Lower leg skin (tissue), 4 donors: ENCODE results near the gene EPHB2. TPM values are rescaled to one million over a fixed set of nuclear protein-coding genes. Genes with fewer than 3 reads are reported as not detected.

Experiments used
- DNase-seq, 2 donors: peaks; one replicate each; pipeline ENCODE4 v3.0.0-alpha.2; 2019; ENCODE audit warnings: low spot score in 2 of 2
- H3K4me3 ChIP-seq: fragments of 200-600 bp; sonication (generic); 2 replicates; pipeline ENCODE4 v1.5.1; 2017; ENCODE audit warnings: mild to moderate bottlenecking, low read depth; ENCODE audit not compliant: poor library complexity, severe bottlenecking
- CTCF ChIP-seq, 3 donors: fragments of 450-650 bp; IDR thresholded peaks; one replicate each; pipeline ENCODE4 v1.5.1; 2016; ENCODE audit warnings: antibody characterized with exemption in 3 of 3, mild to moderate bottlenecking in 3 of 3, moderate library complexity in 2 of 3
- POLR2A ChIP-seq, 2 donors: fragments of 450-650 bp; IDR thresholded peaks; one replicate each; pipeline ENCODE4 v1.6.1; 2016 to 2017; ENCODE audit warnings: antibody characterized with exemption in 2 of 2, mild to moderate bottlenecking in 1 of 2, moderate library complexity in 1 of 2
- WGBS, 2 donors: methylation state at CpG; one replicate each; pipeline ENCODE4 v1.1.5; 2018; 5-methylcytosine and 5-hydroxymethylcytosine counted together
- intact Hi-C: fragments of 100-400 bp; cut with DNase I; formaldehyde crosslinking; loops from one replicate; pipeline ENCODE4 v1.15.0; 2023; ENCODE audit warnings: low total_unique reads
- total RNA-seq, 4 donors: library from RNA; depleted of rRNA; stranded (reverse); fragments of >200 nt; gene quantifications; one replicate each; pipeline ENCODE4 v1.1.0, GENCODE V29; 2016

The EPHB2 gene
- total RNA-seq, 4 donors from 2014 or later = 0.57 to 3.1 (median 1.7) TPM

- no peak for TF ChIP-seq CTCF (IDR thresholded peaks at IDR 0.05)
- TF ChIP-seq POLR2A (IDR thresholded peaks at IDR 0.05) = no peak
- intact Hi-C loops = no loop called here
- WGBS, 2 donors = 70 to 73% methylated on average over 4 of the region's 4 CpGs
- no peak for DNase-seq
- H3K4me3 ChIP-seq = no peak overlapping the region
These were observed 151.3 kb downstream of the EPHB2 start for GRCh38 chr1:22861764-22862440.

GRCh38 chr1:22862752-22863151 lies 152.1 kb downstream of the EPHB2 start:
- H3K4me3 ChIP-seq = no peak overlapping the region
- TF ChIP-seq CTCF (IDR thresholded peaks at IDR 0.05) (no peak), POLR2A (IDR thresholded peaks at IDR 0.05) (no peak)
- 92 to 93% methylated on average over 9 of the region's 9 CpGs for WGBS, 2 donors
- intact Hi-C loops = no loop called here
- no peak for DNase-seq

- no peak for DNase-seq
- TF ChIP-seq CTCF (IDR thresholded peaks at IDR 0.05) (no peak), POLR2A (IDR thresholded peaks at IDR 0.05) (no peak)
- no peak overlapping the region for H3K4me3 ChIP-seq
- WGBS, 2 donors = 89 to 93% methylated on average over 7 of the region's 7 CpGs
- intact Hi-C loops = no loop called here
These were observed 153.1 kb downstream of the EPHB2 start for GRCh38 chr1:22863766-22864165.

GRCh38 chr1:22864886-22865285 lies 154.2 kb downstream of the EPHB2 start:
- intact Hi-C loops = no loop called here
- 95 to 97% methylated on average over 20 to 24 of the region's 24 CpGs for WGBS, 2 donors

GRCh38 chr1:22865736-22866135 lies 155.1 kb downstream of the EPHB2 start:
- intact Hi-C loops = no loop called here
- 70 to 80% methylated on average over 5 of the region's 5 CpGs for WGBS, 2 donors
- DNase-seq = no peak
- no peak overlapping the region for H3K4me3 ChIP-seq
- no peak for TF ChIP-seq CTCF (IDR thresholded peaks at IDR 0.05)
- TF ChIP-seq POLR2A (IDR thresholded peaks at IDR 0.05) = no peak

More at GRCh38 chr1:22864886-22865285, 154.2 kb downstream of the EPHB2 start:
- DNase-seq = no peak
- H3K4me3 ChIP-seq = no peak overlapping the region
- TF ChIP-seq CTCF (IDR thresholded peaks at IDR 0.05) (no peak), POLR2A (IDR thresholded peaks at IDR 0.05) (no peak)

- no peak for DNase-seq
- 92 to 96% methylated on average over 5 of the region's 5 CpGs for WGBS, 2 donors
- intact Hi-C loops = no loop called here
- no peak for TF ChIP-seq POLR2A (IDR thresholded peaks at IDR 0.05)
- no peak for TF ChIP-seq CTCF (IDR thresholded peaks at IDR 0.05)
- no peak overlapping the region for H3K4me3 ChIP-seq
These were observed 156.2 kb downstream of the EPHB2 start for GRCh38 chr1:22866868-22867267.
